PC-3 (cell line): ENCODE measurements around the gene MMP23B. TPM values are rescaled to one million over a fixed set of nuclear protein-coding genes. Genes with fewer than 3 reads are reported as not detected.

ENCODE experiments used
- ATAC-seq: fragments of 200-7000 bp; cut with Tn5 transposase; 2 replicates; pipeline ENCODE4 v1.9.1; 2020; ENCODE audit warnings: mild to moderate bottlenecking, moderate library complexity
- BruUV-seq: library from RNA; stranded (reverse); fragments of 400-500 nt; replicated peaks from 2 replicates; lab custom pipeline; 2021; lab: Mats Ljungman, UMichigan
- CTCF ChIA-PET: fragments of 300-600 bp; sonication (Branson Sonifier 250); formaldehyde crosslinking; loops from one replicate; lab custom pipeline; 2022; ENCODE audit warnings: antibody characterized with exemption; lab: Charles Lee
- POLR2A ChIA-PET: fragments of 300-600 bp; sonication (Branson Sonifier 250); formaldehyde crosslinking; loops from one replicate; lab custom pipeline; 2022; ENCODE audit warnings: antibody characterized with exemption; ENCODE audit not compliant: unreplicated experiment; lab: Charles Lee
- DNase-seq: peaks from one replicate; pipeline ENCODE4 v3.0.0-alpha.2; 2015
- H2AFZ ChIP-seq: fragments of 300-600 bp; sonication (generic); 2 replicates; pipeline ENCODE4 v1.6.0; 2016; ENCODE audit warnings: antibody characterized with exemption, low read length
- H3F3A ChIP-seq: fragments of 300-600 bp; sonication (generic); one replicate; pipeline ENCODE4 v1.6.0; 2017; ENCODE audit warnings: antibody characterized with exemption, low read length, control low read depth, mild to moderate bottlenecking; ENCODE audit not compliant: unreplicated experiment
- H3K27ac ChIP-seq: fragments of 300-600 bp; sonication (generic); 2 replicates; pipeline ENCODE4 v1.5.1; 2016; ENCODE audit warnings: mild to moderate bottlenecking, low read length
- H3K27me3 ChIP-seq: fragments of 300-600 bp; sonication (generic); 2 replicates; pipeline ENCODE4 v1.6.1; 2016; ENCODE audit warnings: low read length, mixed read lengths
- H3K36me3 ChIP-seq: fragments of 300-600 bp; sonication (generic); 2 replicates; pipeline ENCODE4 v1.6.1; 2016; ENCODE audit warnings: low read depth, mixed run types, low read length, mixed read lengths
- H3K4me1 ChIP-seq: fragments of 300-600 bp; sonication (generic); 2 replicates; pipeline ENCODE4 v1.5.1; 2016; ENCODE audit warnings: low read length; ENCODE audit not compliant: insufficient read depth
- H3K4me2 ChIP-seq: fragments of 300-600 bp; sonication (generic); 2 replicates; pipeline ENCODE4 v1.6.0; 2016; ENCODE audit warnings: low read length
- H3K4me3 ChIP-seq: fragments of 300-600 bp; sonication (generic); 2 replicates; pipeline ENCODE4 v1.5.1; 2016; ENCODE audit warnings: mild to moderate bottlenecking, low read length, mixed read lengths
- H3K79me2 ChIP-seq: fragments of 300-600 bp; sonication (generic); 2 replicates; pipeline ENCODE4 v1.6.1; 2017; ENCODE audit warnings: low read length, mixed read lengths
- H3K9ac ChIP-seq: fragments of 300-600 bp; sonication (generic); 2 replicates; pipeline ENCODE4 v1.6.0; 2016; ENCODE audit warnings: mild to moderate bottlenecking, low read length
- H3K9me2 ChIP-seq: fragments of 300-600 bp; sonication (generic); replicated peaks from 2 replicates; pipeline ENCODE4 v1.6.1; 2016; ENCODE audit warnings: mixed run types, low read length, mixed read lengths
- H3K9me3 ChIP-seq: fragments of 300-600 bp; sonication (generic); 2 replicates; pipeline ENCODE4 v1.6.1; 2016; ENCODE audit warnings: low read length, mixed read lengths
- H4K20me1 ChIP-seq: fragments of 300-600 bp; sonication (generic); 2 replicates; pipeline ENCODE4 v1.6.1; 2016; ENCODE audit warnings: low read length, mixed read lengths
- EZH2 ChIP-seq: fragments of 300-600 bp; sonication (generic); IDR thresholded peaks from one replicate; pipeline ENCODE4 v1.6.1; 2017; ENCODE audit warnings: antibody characterized with exemption, mild to moderate bottlenecking, low read length; ENCODE audit not compliant: unreplicated experiment
- EZH2phosphoT487 ChIP-seq: fragments of 300-600 bp; sonication (generic); IDR thresholded peaks from 2 replicates; pipeline ENCODE4 v1.6.1; 2018; ENCODE audit warnings: mild to moderate bottlenecking, antibody characterized with exemption, low read length, borderline replicate concordance
- intact Hi-C: fragments of 100-400 bp; cut with micrococcal nuclease; formaldehyde crosslinking; loops from 2 replicates; pipeline ENCODE4 v1.9.0; 2023
- total RNA-seq: library from RNA; depleted of rRNA; stranded (reverse); fragments of >200 nt; gene quantifications from 2 replicates; pipeline ENCODE4 v1.2.3, GENCODE V29; 2014
- TF ChIP-seq, protein P1 (sequence below): fragments of 300-600 bp; sonication (generic); conservative IDR thresholded peaks from 2 replicates; pipeline ENCODE4 v1.5.1; 2017; ENCODE audit warnings: antibody characterized with exemption, low read depth, mild to moderate bottlenecking, low read length

The MMP23B gene
- total RNA-seq, 1 experiment from 2014 or later, result 28.4 TPM

DNA sequence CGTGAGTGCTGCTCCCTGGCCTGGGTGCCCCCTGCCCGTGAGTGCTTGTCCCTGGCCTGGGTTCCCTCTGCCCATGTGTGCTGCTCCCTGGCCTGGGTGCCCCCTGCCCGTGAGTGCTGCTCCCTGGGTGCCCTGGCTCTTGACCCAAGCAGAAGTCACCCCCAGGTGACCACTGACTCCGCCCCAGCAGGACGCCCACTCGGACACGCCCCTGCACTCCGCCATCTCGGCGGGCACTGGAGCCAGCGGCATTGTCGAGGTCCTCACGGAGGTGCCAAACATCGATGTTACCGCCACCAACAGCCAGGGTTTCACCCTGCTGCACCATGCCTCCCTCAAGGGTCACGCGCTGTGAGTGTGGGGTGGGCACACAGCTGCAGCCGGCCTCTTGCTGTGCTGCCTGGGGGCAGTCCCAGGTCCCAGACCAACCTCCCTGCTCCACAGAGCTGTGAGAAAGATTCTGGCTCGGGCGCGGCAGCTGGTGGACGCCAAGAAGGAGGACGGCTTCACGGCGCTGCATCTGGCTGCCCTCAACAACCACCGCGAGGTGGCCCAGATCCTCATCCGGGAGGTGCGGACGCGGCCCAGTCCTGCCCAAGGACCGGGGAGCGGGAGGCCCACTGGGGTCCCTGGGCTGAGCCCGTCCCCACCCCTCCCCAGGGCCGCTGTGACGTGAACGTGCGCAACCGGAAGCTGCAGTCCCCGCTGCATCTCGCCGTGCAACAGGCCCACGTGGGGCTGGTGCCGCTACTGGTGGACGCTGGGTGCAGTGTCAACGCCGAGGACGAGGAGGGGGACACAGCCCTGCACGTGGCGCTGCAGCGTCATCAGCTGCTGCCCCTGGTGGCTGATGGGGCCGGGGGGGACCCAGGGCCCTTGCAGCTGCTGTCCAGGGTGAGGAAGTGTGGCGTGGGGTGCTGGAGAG is 3.9 kb upstream of the MMP23B start:
- Histone ChIP-seq H3K4me3 (no peak overlapping the region), H3F3A (no peaks in the 10 kb centered on the region), H3K9ac (no peak overlapping the region), H3K4me1 (peaks cover 7% of the 10 kb centered on the region; the same call in 1 of the 2 replicates), H3K79me2 (no peaks in the 10 kb centered on the region), H3K36me3 (no peaks in the 10 kb centered on the region), H4K20me1 (no peaks in the 10 kb centered on the region), H3K9me3 (no peaks in the 10 kb centered on the region), H3K27me3 (no peaks in the 10 kb centered on the region), H3K4me2 (no peak overlapping the region), H3K9me2 (no peaks in the 10 kb centered on the region), H3K27ac (no peak overlapping the region), H2AFZ (no peak overlapping the region)
- POLR2A ChIA-PET, result no interaction called here
- TF ChIP-seq EZH2 (no peak), EZH2phosphoT487 (no peak)
- TF ChIP-seq, protein P1, sequence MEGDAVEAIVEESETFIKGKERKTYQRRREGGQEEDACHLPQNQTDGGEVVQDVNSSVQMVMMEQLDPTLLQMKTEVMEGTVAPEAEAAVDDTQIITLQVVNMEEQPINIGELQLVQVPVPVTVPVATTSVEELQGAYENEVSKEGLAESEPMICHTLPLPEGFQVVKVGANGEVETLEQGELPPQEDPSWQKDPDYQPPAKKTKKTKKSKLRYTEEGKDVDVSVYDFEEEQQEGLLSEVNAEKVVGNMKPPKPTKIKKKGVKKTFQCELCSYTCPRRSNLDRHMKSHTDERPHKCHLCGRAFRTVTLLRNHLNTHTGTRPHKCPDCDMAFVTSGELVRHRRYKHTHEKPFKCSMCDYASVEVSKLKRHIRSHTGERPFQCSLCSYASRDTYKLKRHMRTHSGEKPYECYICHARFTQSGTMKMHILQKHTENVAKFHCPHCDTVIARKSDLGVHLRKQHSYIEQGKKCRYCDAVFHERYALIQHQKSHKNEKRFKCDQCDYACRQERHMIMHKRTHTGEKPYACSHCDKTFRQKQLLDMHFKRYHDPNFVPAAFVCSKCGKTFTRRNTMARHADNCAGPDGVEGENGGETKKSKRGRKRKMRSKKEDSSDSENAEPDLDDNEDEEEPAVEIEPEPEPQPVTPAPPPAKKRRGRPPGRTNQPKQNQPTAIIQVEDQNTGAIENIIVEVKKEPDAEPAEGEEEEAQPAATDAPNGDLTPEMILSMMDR, result no peak
- no TSS peak for BruUV-seq
- DNase-seq (no peak), ATAC-seq (no peak)
- CTCF ChIA-PET, result no interaction called here
- intact Hi-C loops, result no loop called here

DNA sequence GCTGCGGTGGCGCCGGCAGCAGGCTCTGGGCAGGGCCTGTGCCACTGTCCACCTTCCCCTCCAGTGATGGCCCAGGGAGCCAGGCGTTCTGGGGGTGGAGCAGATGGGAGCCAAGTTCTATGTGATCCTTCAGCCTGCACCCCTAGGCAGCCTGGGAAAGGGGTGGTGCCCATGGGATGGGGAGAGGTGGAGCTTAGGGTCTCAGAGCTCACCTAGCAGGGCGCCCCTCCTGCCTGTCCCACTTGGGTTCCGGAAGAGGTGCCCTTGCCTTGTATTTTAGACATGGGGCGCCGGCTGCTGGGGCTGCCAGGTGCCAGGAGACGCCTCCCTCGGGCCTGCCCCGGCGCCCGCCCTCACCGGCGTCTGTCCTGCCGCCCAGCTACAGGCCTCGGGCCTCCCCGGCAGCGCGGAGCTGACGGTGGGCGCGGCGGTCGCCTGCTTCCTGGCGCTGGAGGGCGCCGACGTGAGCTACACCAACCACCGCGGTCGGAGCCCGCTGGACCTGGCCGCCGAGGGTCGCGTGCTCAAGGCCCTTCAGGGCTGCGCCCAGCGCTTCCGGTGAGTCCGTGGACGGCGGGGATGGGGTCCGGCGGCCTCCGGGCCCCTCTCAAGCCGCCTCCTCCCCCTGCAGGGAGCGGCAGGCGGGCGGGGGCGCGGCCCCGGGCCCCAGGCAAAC is 3.1 kb upstream of the MMP23B start:
- no peaks in the 10 kb centered on the region for H4K20me1 ChIP-seq
- DNase-seq (peak; percentile 30), ATAC-seq (peak; percentile 8; the same call in 1 of the 2 replicates)
- no peaks in the 10 kb centered on the region for H3K9me2 ChIP-seq
- intact Hi-C loops, result no loop called here
- H3K4me3 ChIP-seq, result no peak overlapping the region
- ChIA-PET POLR2A (no interaction called here), CTCF (no interaction called here)
- no peak overlapping the region for H3K4me2 ChIP-seq
- H3F3A ChIP-seq, result no peaks in the 10 kb centered on the region
- no TSS peak for BruUV-seq
- H3K4me1 ChIP-seq, result peaks cover 7% of the 10 kb centered on the region; the same call in 1 of the 2 replicates
- TF ChIP-seq EZH2 (no peak), EZH2phosphoT487 (no peak)
- TF ChIP-seq, protein P1, result no peak
- H3K36me3 ChIP-seq, result no peaks in the 10 kb centered on the region
- H3K27ac ChIP-seq, result no peak overlapping the region
- H3K79me2 ChIP-seq, result no peaks in the 10 kb centered on the region
- H3K9ac ChIP-seq, result no peak overlapping the region
- no peak overlapping the region for H2AFZ ChIP-seq
- H3K9me3 ChIP-seq, result no peaks in the 10 kb centered on the region
- no peaks in the 10 kb centered on the region for H3K27me3 ChIP-seq
